Activated CD4-positive, alpha-beta T cell treated with anti-CD3 and anti-CD28 coated beads, Interleukin-2, amount 10 ng/mL, durations not matched to agents 7 days and 5 days (primary cell): ENCODE measurements around the gene KCTD15. TPM values are rescaled to one million over a fixed set of nuclear protein-coding genes. Genes with fewer than 3 reads are reported as not detected.

Source experiments
- CTCF ChIA-PET: fragments of 350-600 bp; sonication (Branson Sonifier 250); formaldehyde crosslinking; loops from one replicate; lab custom pipeline; 2021; ENCODE audit warnings: antibody characterized with exemption; lab: Charles Lee
- POLR2A ChIA-PET: fragments of 350-600 bp; sonication (Branson Sonifier 250); formaldehyde crosslinking; loops from one replicate; lab custom pipeline; 2021; ENCODE audit warnings: antibody characterized with exemption; lab: Charles Lee
- DNase-seq: peaks from one replicate; pipeline ENCODE4 v3.0.0-alpha.2; 2020
- H3K27ac Mint-ChIP-seq: one replicate; pipeline ENCODE4 v1.8.0; 2021; ENCODE audit warnings: mild to moderate bottlenecking, moderate library complexity, mixed read lengths
- H3K27me3 Mint-ChIP-seq: one replicate; pipeline ENCODE4 v1.8.0; 2021; ENCODE audit warnings: mixed read lengths
- H3K36me3 Mint-ChIP-seq: one replicate; pipeline ENCODE4 v1.8.0; 2021; ENCODE audit warnings: low read depth, mixed read lengths
- H3K4me1 Mint-ChIP-seq: one replicate; pipeline ENCODE4 v1.8.0; 2021; ENCODE audit warnings: mixed read lengths
- H3K4me3 Mint-ChIP-seq: one replicate; pipeline ENCODE4 v1.8.0; 2021; ENCODE audit warnings: mild to moderate bottlenecking, moderate library complexity, mixed read lengths
- H3K9me3 Mint-ChIP-seq: one replicate; pipeline ENCODE4 v1.8.0; 2021; ENCODE audit warnings: mixed read lengths
- total RNA-seq, 2 experiments: library from RNA; stranded (reverse); gene quantifications; one replicate each; pipeline ENCODE4 v1.2.3, GENCODE V29; 2021

Gene KCTD15
- total RNA-seq, 2 experiments from 2014 or later, result 1.6 to 2.5 TPM

GRCh38 chr19:33756177-33756576 lies 40.5 kb upstream of the KCTD15 start:
- Mint-ChIP-seq H3K27ac (no peak overlapping the region), H3K4me3 (no peak overlapping the region), H3K36me3 (no peaks in the 10 kb centered on the region), H3K9me3 (no peaks in the 10 kb centered on the region), H3K27me3 (no peaks in the 10 kb centered on the region), H3K4me1 (no peaks in the 10 kb centered on the region)
- ChIA-PET POLR2A (no interaction called here), CTCF (no interaction called here)
- no peak for DNase-seq

GRCh38 chr19:33758541-33759013 lies 38.1 kb upstream of the KCTD15 start:
- DNase-seq, result no peak
- ChIA-PET CTCF (no interaction called here), POLR2A (no interaction called here)
- Mint-ChIP-seq H3K36me3 (no peaks in the 10 kb centered on the region), H3K9me3 (no peaks in the 10 kb centered on the region), H3K4me1 (no peaks in the 10 kb centered on the region), H3K4me3 (no peak overlapping the region), H3K27me3 (no peaks in the 10 kb centered on the region), H3K27ac (no peak overlapping the region)

- Mint-ChIP-seq H3K36me3 (no peaks in the 10 kb centered on the region), H3K9me3 (no peaks in the 10 kb centered on the region), H3K27me3 (no peaks in the 10 kb centered on the region), H3K4me1 (no peaks in the 10 kb centered on the region), H3K27ac (no peak overlapping the region), H3K4me3 (no peak overlapping the region)
- no peak for DNase-seq
- POLR2A ChIA-PET, result no interaction called here
- CTCF ChIA-PET, result no interaction called here
These were observed 37.3 kb upstream of the KCTD15 start for GRCh38 chr19:33759356-33759755.

GRCh38 chr19:33763633-33764371 lies 32.9 kb upstream of the KCTD15 start:
- ChIA-PET POLR2A (no interaction called here), CTCF (interaction anchor here (4.9 kb wide), 1 partner anchor 14 kb away, joined by 20 read pairs; no protein-coding TSS in a partner anchor)
- no peaks in the 10 kb centered on the region for H3K36me3 Mint-ChIP-seq
- H3K4me1 Mint-ChIP-seq, result no peaks in the 10 kb centered on the region
- no peak overlapping the region for H3K27ac Mint-ChIP-seq
- no peaks in the 10 kb centered on the region for H3K27me3 Mint-ChIP-seq
- H3K9me3 Mint-ChIP-seq, result no peaks in the 10 kb centered on the region
- no peak for DNase-seq
- H3K4me3 Mint-ChIP-seq, result no peak overlapping the region

DNA sequence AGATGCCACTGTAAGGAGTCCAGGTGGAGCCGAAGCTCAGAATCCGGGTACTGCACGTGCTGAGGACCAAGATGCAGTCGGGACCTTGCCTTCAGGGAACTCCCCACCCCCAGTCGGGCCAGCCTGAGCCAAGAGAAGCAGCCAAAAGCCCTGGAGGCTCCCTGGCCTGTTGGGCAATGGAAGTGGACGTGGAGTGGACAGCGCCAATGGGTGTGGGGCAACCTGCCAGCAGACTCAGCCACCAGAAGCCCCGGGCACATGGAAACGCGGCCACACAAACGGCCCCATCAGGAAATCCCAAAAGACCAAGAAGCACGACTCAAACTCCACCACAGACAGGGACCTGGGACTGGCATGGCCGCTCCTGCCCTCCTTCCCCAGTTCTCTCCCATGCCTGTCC lies 30.0 kb upstream of the KCTD15 start:
- Mint-ChIP-seq H3K27me3 (no peaks in the 10 kb centered on the region), H3K9me3 (no peaks in the 10 kb centered on the region), H3K36me3 (no peaks in the 10 kb centered on the region), H3K4me3 (no peak overlapping the region), H3K4me1 (no peaks in the 10 kb centered on the region), H3K27ac (no peak overlapping the region)
- ChIA-PET CTCF (interaction anchor here (4.9 kb wide), 1 partner anchor 11 kb away, joined by 20 read pairs; no protein-coding TSS in a partner anchor), POLR2A (no interaction called here)
- no peak for DNase-seq

DNA sequence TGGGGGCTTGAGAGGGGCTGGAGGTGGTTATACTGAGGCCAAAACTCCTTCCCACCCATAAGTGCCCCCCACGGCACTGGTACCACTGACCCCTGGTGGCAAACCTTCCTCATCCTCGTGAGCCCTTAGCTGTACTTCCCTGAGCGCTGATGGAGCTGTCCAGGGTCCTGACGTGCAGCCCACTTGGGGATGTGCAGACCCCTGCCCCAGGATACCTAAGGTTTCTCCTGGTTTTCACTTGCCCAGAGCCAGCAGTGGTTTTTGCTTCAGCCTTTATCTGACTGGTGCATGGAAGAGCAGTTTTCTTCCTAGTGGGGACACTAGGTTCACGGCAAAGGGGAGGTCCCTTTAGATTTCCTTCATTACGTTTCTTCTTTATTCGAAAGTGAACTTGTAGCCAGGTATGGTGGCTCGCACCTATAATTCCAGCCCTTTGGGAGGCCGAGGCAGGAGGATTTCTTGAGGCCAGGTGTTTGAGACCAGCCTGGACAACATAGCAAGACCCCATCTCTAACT lies 28.7 kb upstream of the KCTD15 start:
- DNase-seq, result peak; percentile 45
- Mint-ChIP-seq H3K9me3 (no peaks in the 10 kb centered on the region), H3K4me1 (no peaks in the 10 kb centered on the region), H3K27me3 (no peaks in the 10 kb centered on the region), H3K4me3 (no peak overlapping the region), H3K36me3 (no peaks in the 10 kb centered on the region), H3K27ac (no peak overlapping the region)
- ChIA-PET CTCF (interaction anchor here (4.9 kb wide), 1 partner anchor 10 kb away, joined by 20 read pairs; no protein-coding TSS in a partner anchor), POLR2A (no interaction called here)

- H3K9me3 Mint-ChIP-seq, result no peaks in the 10 kb centered on the region
- ChIA-PET CTCF (interaction anchor here (0.8 to 1.8 kb wide), 4 partner anchors 8 to 353 kb away, joined by 3 to 8 read pairs (median 5); no protein-coding TSS in a partner anchor), POLR2A (interaction anchor here (0.5 kb wide), 1 partner anchor 120 kb away, joined by 4 read pairs; no protein-coding TSS in a partner anchor)
- H3K36me3 Mint-ChIP-seq, result no peaks in the 10 kb centered on the region
- DNase-seq, result no peak
- H3K4me1 Mint-ChIP-seq, result no peaks in the 10 kb centered on the region
- no peak overlapping the region for H3K27ac Mint-ChIP-seq
- no peak overlapping the region for H3K4me3 Mint-ChIP-seq
- H3K27me3 Mint-ChIP-seq, result no peaks in the 10 kb centered on the region
These were observed 27.5 kb upstream of the KCTD15 start for GRCh38 chr19:33769208-33769607.

GRCh38 chr19:33770107-33770506 lies 26.6 kb upstream of the KCTD15 start:
- Mint-ChIP-seq H3K27me3 (no peaks in the 10 kb centered on the region), H3K27ac (no peak overlapping the region), H3K36me3 (no peaks in the 10 kb centered on the region), H3K4me1 (no peaks in the 10 kb centered on the region), H3K9me3 (no peaks in the 10 kb centered on the region), H3K4me3 (no peak overlapping the region)
- POLR2A ChIA-PET, result no interaction called here
- no peak for DNase-seq
- CTCF ChIA-PET, result interaction anchor here (1.4 to 1.8 kb wide), 5 partner anchors 8 to 354 kb away, joined by 3 to 8 read pairs (median 5); no protein-coding TSS in a partner anchor

GRCh38 chr19:33771384-33772101 lies 25.1 kb upstream of the KCTD15 start:
- Mint-ChIP-seq H3K27ac (no peak overlapping the region), H3K4me1 (no peaks in the 10 kb centered on the region), H3K4me3 (no peak overlapping the region), H3K9me3 (no peaks in the 10 kb centered on the region), H3K27me3 (no peaks in the 10 kb centered on the region), H3K36me3 (no peaks in the 10 kb centered on the region)
- POLR2A ChIA-PET, result no interaction called here
- peak; percentile 72 for DNase-seq
- CTCF ChIA-PET, result interaction anchor here (0.9 to 1.8 kb wide), 3 partner anchors 339 to 356 kb away, joined by 3 to 5 read pairs (median 5); no protein-coding TSS in a partner anchor

DNA sequence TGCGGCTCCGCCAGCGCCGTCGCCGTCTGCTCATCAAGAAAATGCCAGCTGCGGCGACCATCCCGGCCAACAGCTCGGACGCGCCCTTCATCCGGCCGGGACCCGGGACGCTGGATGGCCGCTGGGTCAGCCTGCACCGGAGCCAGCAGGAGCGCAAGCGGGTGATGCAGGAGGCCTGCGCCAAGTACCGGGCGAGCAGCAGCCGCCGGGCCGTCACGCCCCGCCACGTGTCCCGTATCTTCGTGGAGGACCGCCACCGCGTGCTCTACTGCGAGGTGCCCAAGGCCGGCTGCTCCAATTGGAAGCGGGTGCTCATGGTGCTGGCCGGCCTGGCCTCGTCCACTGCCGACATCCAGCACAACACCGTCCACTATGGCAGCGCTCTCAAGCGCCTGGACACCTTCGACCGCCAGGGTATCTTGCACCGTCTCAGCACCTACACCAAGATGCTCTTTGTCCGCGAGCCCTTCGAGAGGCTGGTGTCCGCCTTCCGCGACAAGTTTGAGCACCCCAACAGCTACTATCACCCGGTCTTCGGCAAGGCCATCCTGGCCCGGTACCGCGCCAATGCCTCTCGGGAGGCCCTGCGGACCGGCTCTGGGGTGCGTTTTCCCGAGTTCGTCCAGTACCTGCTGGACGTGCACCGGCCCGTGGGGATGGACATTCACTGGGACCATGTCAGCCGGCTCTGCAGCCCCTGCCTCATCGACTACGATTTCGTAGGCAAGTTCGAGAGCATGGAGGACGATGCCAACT lies 24.4 kb upstream of the KCTD15 start:
- H3K27ac Mint-ChIP-seq, result no peak overlapping the region
- no peak overlapping the region for H3K4me3 Mint-ChIP-seq
- no peaks in the 10 kb centered on the region for H3K4me1 Mint-ChIP-seq
- H3K9me3 Mint-ChIP-seq, result no peaks in the 10 kb centered on the region
- no peaks in the 10 kb centered on the region for H3K27me3 Mint-ChIP-seq
- DNase-seq, result no peak
- H3K36me3 Mint-ChIP-seq, result no peaks in the 10 kb centered on the region
- POLR2A ChIA-PET, result no interaction called here
- CTCF ChIA-PET, result no interaction called here

GRCh38 chr19:33772858-33773180 lies 23.9 kb upstream of the KCTD15 start:
- no peak for DNase-seq
- no peak overlapping the region for H3K4me3 Mint-ChIP-seq
- ChIA-PET CTCF (no interaction called here), POLR2A (no interaction called here)
- no peak overlapping the region for H3K27ac Mint-ChIP-seq
- no peaks in the 10 kb centered on the region for H3K4me1 Mint-ChIP-seq
- no peaks in the 10 kb centered on the region for H3K9me3 Mint-ChIP-seq
- no peaks in the 10 kb centered on the region for H3K27me3 Mint-ChIP-seq
- H3K36me3 Mint-ChIP-seq, result no peaks in the 10 kb centered on the region

DNA sequence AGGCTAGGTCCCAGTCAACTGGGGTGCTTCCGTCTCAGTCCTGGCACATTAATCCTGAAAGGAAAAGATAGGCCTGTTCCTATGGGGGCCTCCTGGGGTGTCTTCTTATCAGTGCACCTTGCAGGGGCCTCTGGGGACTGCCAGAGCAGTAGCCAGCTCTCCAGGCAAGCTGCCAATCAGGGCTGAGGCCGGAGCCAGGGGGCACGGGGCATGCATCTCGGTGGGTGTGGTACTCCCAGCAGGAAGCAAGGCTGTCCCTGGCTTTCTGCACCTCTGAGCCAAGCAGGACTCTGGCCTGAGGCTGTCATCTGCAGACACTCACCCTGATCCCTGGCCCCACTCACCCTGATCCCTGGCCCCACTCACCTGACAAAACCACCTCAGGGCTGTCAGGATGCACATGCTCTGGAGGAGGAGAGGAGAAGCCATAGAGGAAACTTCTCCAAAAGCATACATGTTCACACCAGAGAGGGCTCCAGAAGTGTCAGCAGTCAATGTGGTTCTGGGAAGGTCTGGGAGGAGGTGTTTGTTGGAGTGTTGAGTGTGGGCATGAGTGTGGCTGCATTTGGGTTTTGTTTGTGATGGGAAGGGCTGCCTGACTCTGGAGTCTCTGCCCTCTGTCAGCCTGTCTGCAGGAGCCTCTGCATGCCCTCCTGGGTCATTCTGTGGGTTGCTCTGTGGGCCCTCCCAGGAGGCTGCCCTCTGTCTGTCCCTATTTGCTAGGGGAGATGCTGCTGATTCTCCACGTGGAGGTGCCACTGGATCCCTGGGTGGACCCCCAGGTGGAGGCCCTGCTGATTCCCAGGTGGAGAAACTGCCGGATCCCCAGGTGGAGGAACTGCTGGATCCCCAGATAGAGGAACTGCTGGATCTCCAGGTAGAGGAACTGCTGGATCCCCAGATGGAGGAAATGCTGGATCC lies 22.7 kb upstream of the KCTD15 start:
- no peaks in the 10 kb centered on the region for H3K9me3 Mint-ChIP-seq
- H3K27ac Mint-ChIP-seq, result no peak overlapping the region
- ChIA-PET CTCF (interaction anchor here (1.1 kb wide), 1 partner anchor 372 kb away, joined by 4 read pairs; no protein-coding TSS in a partner anchor), POLR2A (no interaction called here)
- no peaks in the 10 kb centered on the region for H3K36me3 Mint-ChIP-seq
- H3K4me3 Mint-ChIP-seq, result no peak overlapping the region
- no peak for DNase-seq
- peaks cover 5% of the 10 kb centered on the region for H3K4me1 Mint-ChIP-seq
- H3K27me3 Mint-ChIP-seq, result peaks cover 6% of the 10 kb centered on the region
